ENCODE data around the gene RASGRF2. TPM values are rescaled to one million over a fixed set of nuclear protein-coding genes. Genes with fewer than 3 reads are reported as not detected.

The RASGRF2 gene
- total RNA-seq, 1 experiment from 2014 or later = 0.18 TPM

DNA sequence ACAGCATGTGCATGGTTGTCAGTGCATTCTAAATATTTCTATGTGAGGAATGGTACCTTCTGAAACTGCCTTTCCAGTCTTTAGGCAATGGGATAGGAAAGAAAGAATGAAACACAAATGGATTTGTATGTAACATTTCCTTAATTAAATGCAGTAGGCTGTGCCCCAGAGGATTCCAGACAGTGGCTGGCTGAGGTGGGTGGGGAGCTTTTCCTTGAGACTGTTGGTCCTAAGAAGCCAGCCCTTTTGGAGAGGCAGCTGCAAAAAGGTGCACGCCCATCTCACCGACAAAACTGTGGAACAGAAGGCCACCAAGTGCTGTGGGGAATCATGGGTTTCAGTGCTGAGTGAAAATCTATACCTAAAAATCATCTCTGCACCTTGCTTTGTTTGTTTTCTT is 266.1 kb downstream of the RASGRF2 start:
- intact Hi-C loops (cut with micrococcal nuclease) = no loop called here
- Histone ChIP-seq H3K9ac (ENCODE audit: low read length) (no peak overlapping the region), H3K9me3 (ENCODE audit: low read length) (no peaks in the 10 kb centered on the region), H3K36me3 (ENCODE audit: low read depth, low read length) (no peaks in the 10 kb centered on the region), H3K79me2 (ENCODE audit: low read length) (no peaks in the 10 kb centered on the region), H3F3A (ENCODE audit: low read length, unreplicated experiment) (no peaks in the 10 kb centered on the region), H3K9me2 (replicated peaks; ENCODE audit: low read length) (no peaks in the 10 kb centered on the region), H3K4me3 (ENCODE audit: low read length) (no peak overlapping the region), H3K27me3 (ENCODE audit: low read length) (no peaks in the 10 kb centered on the region), H3K4me2 (ENCODE audit: low read length) (no peak overlapping the region), H2AFZ (ENCODE audit: low read length) (no peak overlapping the region), H3K27ac (ENCODE audit: low read length) (no peak overlapping the region), H3K4me1 (ENCODE audit: insufficient read depth, low read length) (no peaks in the 10 kb centered on the region), H4K20me1 (ENCODE audit: low read length) (no peaks in the 10 kb centered on the region)
- no TSS peak for BruUV-seq (replicated peaks)
- ATAC-seq (no peak), DNase-seq (no peak)
- TF ChIP-seq EZH2 (IDR thresholded peaks at IDR 0.05; ENCODE audit: low read length, unreplicated experiment) = no peak
- no peak for TF ChIP-seq EZH2phosphoT487 (IDR thresholded peaks at IDR 0.05; ENCODE audit: borderline replicate concordance, low read length)
- TF ChIP-seq, protein P1, sequence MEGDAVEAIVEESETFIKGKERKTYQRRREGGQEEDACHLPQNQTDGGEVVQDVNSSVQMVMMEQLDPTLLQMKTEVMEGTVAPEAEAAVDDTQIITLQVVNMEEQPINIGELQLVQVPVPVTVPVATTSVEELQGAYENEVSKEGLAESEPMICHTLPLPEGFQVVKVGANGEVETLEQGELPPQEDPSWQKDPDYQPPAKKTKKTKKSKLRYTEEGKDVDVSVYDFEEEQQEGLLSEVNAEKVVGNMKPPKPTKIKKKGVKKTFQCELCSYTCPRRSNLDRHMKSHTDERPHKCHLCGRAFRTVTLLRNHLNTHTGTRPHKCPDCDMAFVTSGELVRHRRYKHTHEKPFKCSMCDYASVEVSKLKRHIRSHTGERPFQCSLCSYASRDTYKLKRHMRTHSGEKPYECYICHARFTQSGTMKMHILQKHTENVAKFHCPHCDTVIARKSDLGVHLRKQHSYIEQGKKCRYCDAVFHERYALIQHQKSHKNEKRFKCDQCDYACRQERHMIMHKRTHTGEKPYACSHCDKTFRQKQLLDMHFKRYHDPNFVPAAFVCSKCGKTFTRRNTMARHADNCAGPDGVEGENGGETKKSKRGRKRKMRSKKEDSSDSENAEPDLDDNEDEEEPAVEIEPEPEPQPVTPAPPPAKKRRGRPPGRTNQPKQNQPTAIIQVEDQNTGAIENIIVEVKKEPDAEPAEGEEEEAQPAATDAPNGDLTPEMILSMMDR (conservative IDR thresholded peaks at IDR 0.05; ENCODE audit: low read depth, low read length) = no peak
- CTCF ChIA-PET = no interaction called here
- POLR2A ChIA-PET (ENCODE audit: unreplicated experiment) = no interaction called here

- H3K4me3 ChIP-seq (ENCODE audit: low read length) = no peak overlapping the region
- H4K20me1 ChIP-seq (ENCODE audit: low read length) = no peaks in the 10 kb centered on the region
- DNase-seq (no peak), ATAC-seq (no peak)
- no peak overlapping the region for H3K27ac ChIP-seq (ENCODE audit: low read length)
- H3K4me2 ChIP-seq (ENCODE audit: low read length) = no peak overlapping the region
- no peak overlapping the region for H2AFZ ChIP-seq (ENCODE audit: low read length)
- H3K9ac ChIP-seq (ENCODE audit: low read length) = no peak overlapping the region
- intact Hi-C loops (cut with micrococcal nuclease) = no loop called here
- H3K4me1 ChIP-seq (ENCODE audit: insufficient read depth, low read length) = no peaks in the 10 kb centered on the region
- ChIA-PET CTCF (no interaction called here), POLR2A (ENCODE audit: unreplicated experiment) (no interaction called here)
- H3K79me2 ChIP-seq (ENCODE audit: low read length) = no peaks in the 10 kb centered on the region
- H3K36me3 ChIP-seq (ENCODE audit: low read depth, low read length) = no peaks in the 10 kb centered on the region
- TF ChIP-seq EZH2phosphoT487 (IDR thresholded peaks at IDR 0.05; ENCODE audit: borderline replicate concordance, low read length) (no peak), EZH2 (IDR thresholded peaks at IDR 0.05; ENCODE audit: low read length, unreplicated experiment) (no peak)
- TF ChIP-seq, protein P1 (conservative IDR thresholded peaks at IDR 0.05; ENCODE audit: low read depth, low read length) = no peak
- no TSS peak for BruUV-seq (replicated peaks)
- H3K27me3 ChIP-seq (ENCODE audit: low read length) = no peaks in the 10 kb centered on the region
- no peaks in the 10 kb centered on the region for H3K9me3 ChIP-seq (ENCODE audit: low read length)
- no peaks in the 10 kb centered on the region for H3K9me2 ChIP-seq (replicated peaks; ENCODE audit: low read length)
- H3F3A ChIP-seq (ENCODE audit: low read length, unreplicated experiment) = no peaks in the 10 kb centered on the region
Observed at GRCh38 chr5:81226949-81227348, 266.8 kb downstream of the RASGRF2 start.

GRCh38 chr5:81228084-81228483 is 267.9 kb downstream of the RASGRF2 start:
- ChIA-PET POLR2A (ENCODE audit: unreplicated experiment) (no interaction called here), CTCF (no interaction called here)
- no peaks in the 10 kb centered on the region for H3F3A ChIP-seq (ENCODE audit: low read length, unreplicated experiment)
- H4K20me1 ChIP-seq (ENCODE audit: low read length) = no peaks in the 10 kb centered on the region
- BruUV-seq (replicated peaks) = no TSS peak
- no peak overlapping the region for H3K4me3 ChIP-seq (ENCODE audit: low read length)
- H3K9ac ChIP-seq (ENCODE audit: low read length) = no peak overlapping the region
- H3K36me3 ChIP-seq (ENCODE audit: low read depth, low read length) = no peaks in the 10 kb centered on the region
- H3K27ac ChIP-seq (ENCODE audit: low read length) = no peak overlapping the region
- no peaks in the 10 kb centered on the region for H3K27me3 ChIP-seq (ENCODE audit: low read length)
- no peaks in the 10 kb centered on the region for H3K4me1 ChIP-seq (ENCODE audit: insufficient read depth, low read length)
- intact Hi-C loops (cut with micrococcal nuclease) = no loop called here
- H3K4me2 ChIP-seq (ENCODE audit: low read length) = no peak overlapping the region
- ATAC-seq = no peak
- DNase-seq = no peak
- no peak overlapping the region for H2AFZ ChIP-seq (ENCODE audit: low read length)
- H3K9me2 ChIP-seq (replicated peaks; ENCODE audit: low read length) = no peaks in the 10 kb centered on the region
- no peaks in the 10 kb centered on the region for H3K79me2 ChIP-seq (ENCODE audit: low read length)
- TF ChIP-seq, protein P1 (conservative IDR thresholded peaks at IDR 0.05; ENCODE audit: low read depth, low read length) = no peak
- TF ChIP-seq EZH2 (IDR thresholded peaks at IDR 0.05; ENCODE audit: low read length, unreplicated experiment) (no peak), EZH2phosphoT487 (IDR thresholded peaks at IDR 0.05; ENCODE audit: borderline replicate concordance, low read length) (no peak)
- no peaks in the 10 kb centered on the region for H3K9me3 ChIP-seq (ENCODE audit: low read length)

Data from PC-3 (cell line).